Measurements from ENCODE around the gene ECHDC3. TPM values are rescaled to one million over a fixed set of nuclear protein-coding genes. Genes with fewer than 3 reads are reported as not detected.

ECHDC3 gene
- total RNA-seq, 2 donors from 2014 or later: 12.9 to 13.6 TPM

- H3K27ac ChIP-seq (ENCODE audit: low read depth, low read length): no peak overlapping the region
- no peak overlapping the region for H3K4me3 Mint-ChIP-seq
- no peak overlapping the region for H3K4me3 ChIP-seq (ENCODE audit: low read length)
- H3K9me3 ChIP-seq (ENCODE audit: control insufficient read depth, low read length): no peaks in the 10 kb centered on the region
- H3K27ac Mint-ChIP-seq: no peak overlapping the region
- no peaks in the 10 kb centered on the region for H3K36me3 Mint-ChIP-seq (ENCODE audit: low read depth)
- H3K9ac ChIP-seq (ENCODE audit: extremely low read depth, low read length, poor library complexity, severe bottlenecking): no peak overlapping the region
- no peak for DNase-seq
- H3K4me1 ChIP-seq (ENCODE audit: control insufficient read depth, insufficient read depth, low read length): peaks cover 10% of the 10 kb centered on the region
- no peaks in the 10 kb centered on the region for H3K27me3 Mint-ChIP-seq (ENCODE audit: insufficient read depth)
- 82 to 88% methylated on average over 8 of the region's 8 CpGs for WGBS, 2 experiments (ENCODE audit: insufficient coverage in 1 of 2, insufficient read length in 1 of 2)
- TF ChIP-seq CTCF (conservative IDR thresholded peaks at IDR 0.05): no peak
- no peaks in the 10 kb centered on the region for H3K9me3 Mint-ChIP-seq
- no peaks in the 10 kb centered on the region for H3K36me3 ChIP-seq (ENCODE audit: control insufficient read depth, insufficient read depth, low read length)
- H3K4me1 Mint-ChIP-seq: peaks cover 12% of the 10 kb centered on the region
- H3K27me3 ChIP-seq (ENCODE audit: control insufficient read depth, insufficient read depth, low read length, poor library complexity, severe bottlenecking): no peaks in the 10 kb centered on the region
Observed at GRCh38 chr10:11704092-11704491, 38.1 kb upstream of the ECHDC3 start.

GRCh38 chr10:11705722-11706121 is 36.5 kb upstream of the ECHDC3 start:
- Mint-ChIP-seq H3K4me1 (peaks cover 11% of the 10 kb centered on the region), H3K27me3 (ENCODE audit: insufficient read depth) (no peaks in the 10 kb centered on the region), H3K9me3 (no peaks in the 10 kb centered on the region), H3K27ac (no peak overlapping the region), H3K4me3 (no peak overlapping the region), H3K36me3 (ENCODE audit: low read depth) (no peaks in the 10 kb centered on the region)
- Histone ChIP-seq H3K9ac (ENCODE audit: extremely low read depth, low read length, poor library complexity, severe bottlenecking) (no peak overlapping the region), H3K4me3 (ENCODE audit: low read length) (no peak overlapping the region), H3K4me1 (ENCODE audit: control insufficient read depth, insufficient read depth, low read length) (peaks cover 10% of the 10 kb centered on the region), H3K27ac (ENCODE audit: low read depth, low read length) (no peak overlapping the region), H3K27me3 (ENCODE audit: control insufficient read depth, insufficient read depth, low read length, poor library complexity, severe bottlenecking) (no peaks in the 10 kb centered on the region), H3K9me3 (ENCODE audit: control insufficient read depth, low read length) (no peaks in the 10 kb centered on the region), H3K36me3 (ENCODE audit: control insufficient read depth, insufficient read depth, low read length) (no peaks in the 10 kb centered on the region)
- WGBS, 2 experiments (ENCODE audit: insufficient coverage in 1 of 2, insufficient read length in 1 of 2): 91 to 93% methylated on average over 3 to 4 of the region's 4 CpGs
- no peak for TF ChIP-seq CTCF (conservative IDR thresholded peaks at IDR 0.05)
- no peak for DNase-seq

- Mint-ChIP-seq H3K4me3 (no peak overlapping the region), H3K9me3 (no peaks in the 10 kb centered on the region), H3K27me3 (ENCODE audit: insufficient read depth) (no peaks in the 10 kb centered on the region), H3K36me3 (ENCODE audit: low read depth) (no peaks in the 10 kb centered on the region), H3K4me1 (peaks cover 11% of the 10 kb centered on the region), H3K27ac (no peak overlapping the region)
- Histone ChIP-seq H3K4me3 (ENCODE audit: low read length) (no peak overlapping the region), H3K36me3 (ENCODE audit: control insufficient read depth, insufficient read depth, low read length) (no peaks in the 10 kb centered on the region), H3K9me3 (ENCODE audit: control insufficient read depth, low read length) (no peaks in the 10 kb centered on the region), H3K9ac (ENCODE audit: extremely low read depth, low read length, poor library complexity, severe bottlenecking) (no peak overlapping the region), H3K27ac (ENCODE audit: low read depth, low read length) (peak overlapping the region; percentile 60), H3K4me1 (ENCODE audit: control insufficient read depth, insufficient read depth, low read length) (peaks cover 10% of the 10 kb centered on the region), H3K27me3 (ENCODE audit: control insufficient read depth, insufficient read depth, low read length, poor library complexity, severe bottlenecking) (no peaks in the 10 kb centered on the region)
- WGBS, 2 experiments (ENCODE audit: insufficient coverage in 1 of 2, insufficient read length in 1 of 2): 95 to 98% methylated on average over 8 to 10 of the region's 10 CpGs
- peak; percentile 57 for TF ChIP-seq CTCF (conservative IDR thresholded peaks at IDR 0.05)
- no peak for DNase-seq
Observed at GRCh38 chr10:11706895-11707567, 35.2 kb upstream of the ECHDC3 start.

Measured in endodermal cell (in vitro differentiated cells).